GM12891 (cell line): ENCODE measurements around the gene TRIM69.

Experiments
- PAX5 ChIP-seq: IDR thresholded peaks from 2 replicates; pipeline ENCODE4 v1.6.1; 2011; ENCODE audit warnings: low read length, moderate library complexity, mild to moderate bottlenecking; ENCODE audit not compliant: insufficient read depth, severe bottlenecking
- POLR2A ChIP-seq: IDR thresholded peaks from 2 replicates; pipeline ENCODE4 v1.6.1; 2011; ENCODE audit warnings: low read depth, low read length, control low read depth
- SPI1 ChIP-seq: IDR thresholded peaks from 2 replicates; pipeline ENCODE4 v1.6.1; 2011; ENCODE audit warnings: low read depth, low read length, control low read depth

- TF ChIP-seq POLR2A = no peak
- TF ChIP-seq SPI1 = no peak
- TF ChIP-seq PAX5 = no peak
Measured at GRCh38 chr15:44794072-44794471, 57.7 kb downstream of the TRIM69 start.
